Activated CD8-positive, alpha-beta T cell treated with anti-CD3 and anti-CD28 coated beads, Interleukin-2, amount 10 ng/mL, durations not matched to agents 7 days and 5 days (primary cell): ENCODE results near the gene GNB5. TPM values are rescaled to one million over a fixed set of nuclear protein-coding genes. Genes with fewer than 3 reads are reported as not detected.

Experiments used
- ATAC-seq: fragments of 150-1000 bp; cut with Tn5 transposase; one replicate; pipeline ENCODE4 v1.10.0; 2021; ENCODE audit warnings: moderate library complexity
- CTCF ChIA-PET: fragments of 350-600 bp; sonication (Branson Sonifier 250); formaldehyde crosslinking; loops from one replicate; lab custom pipeline; 2021; ENCODE audit warnings: antibody characterized with exemption; lab: Charles Lee
- POLR2A ChIA-PET: fragments of 350-600 bp; sonication (Branson Sonifier 250); formaldehyde crosslinking; loops from one replicate; lab custom pipeline; 2021; ENCODE audit warnings: antibody characterized with exemption; lab: Charles Lee
- DNase-seq: peaks from one replicate; pipeline ENCODE4 v3.0.0-alpha.2; 2020
- H3K27ac Mint-ChIP-seq: one replicate; pipeline ENCODE4 v1.8.0; 2021; ENCODE audit warnings: mild to moderate bottlenecking, mixed read lengths
- H3K27me3 Mint-ChIP-seq: one replicate; pipeline ENCODE4 v1.8.0; 2021; ENCODE audit warnings: low read depth, mixed read lengths
- H3K36me3 Mint-ChIP-seq: one replicate; pipeline ENCODE4 v1.8.0; 2021; ENCODE audit warnings: low read depth, mixed read lengths
- H3K4me1 Mint-ChIP-seq: one replicate; pipeline ENCODE4 v1.8.0; 2021; ENCODE audit warnings: low read depth, mixed read lengths
- H3K4me3 Mint-ChIP-seq: one replicate; pipeline ENCODE4 v1.8.0; 2021; ENCODE audit warnings: mild to moderate bottlenecking, mixed read lengths
- H3K9me3 Mint-ChIP-seq: one replicate; pipeline ENCODE4 v1.8.0; 2022; ENCODE audit warnings: mixed read lengths; ENCODE audit not compliant: insufficient read depth
- total RNA-seq, 2 experiments: library from RNA; stranded (reverse); gene quantifications; one replicate each; pipeline ENCODE4 v1.2.3, GENCODE V29; 2021

Gene GNB5
- total RNA-seq, 2 experiments from 2014 or later, result 33.8 to 37.0 TPM

DNA sequence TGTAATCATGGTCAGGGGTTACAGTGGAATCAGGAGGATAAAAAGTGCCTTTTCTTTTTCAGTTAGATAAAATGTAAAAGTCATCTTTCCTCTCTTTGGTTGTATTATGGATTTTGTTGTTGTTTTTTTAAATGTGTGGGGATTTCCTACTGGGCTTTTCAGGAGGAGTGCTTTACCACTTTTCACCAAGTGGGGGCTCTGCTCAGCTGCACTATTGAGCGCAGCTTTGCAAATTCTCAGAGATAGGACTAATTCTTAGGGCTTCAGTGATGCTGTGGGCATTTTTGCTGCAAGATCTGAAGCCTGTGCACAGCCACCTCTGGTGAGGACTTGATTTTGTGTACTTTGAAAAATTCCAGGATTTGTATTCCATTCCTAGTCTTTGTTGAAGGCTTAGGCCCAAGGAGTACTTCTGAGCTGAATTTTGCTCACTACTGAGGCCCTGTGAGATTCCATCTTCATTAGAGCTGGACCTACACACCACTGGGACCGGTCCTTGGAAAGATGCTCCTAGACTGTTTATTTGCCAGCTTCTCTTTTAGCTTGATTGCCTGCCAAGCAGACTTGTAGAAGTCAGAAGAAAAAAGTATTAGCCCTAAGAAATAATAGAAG, 7.5 kb downstream of the GNB5 start:
- H3K4me1 Mint-ChIP-seq, result peaks cover 23% of the 10 kb centered on the region
- ChIA-PET CTCF (interaction anchor here (1.0 to 4.7 kb wide), 8 partner anchors 10 to 45 kb away, joined by 3 to 55 read pairs (median 6); no protein-coding TSS in a partner anchor), POLR2A (interaction anchor here (0.6 to 0.7 kb wide), 2 partner anchors 13 to 539 kb away, joined by 3 read pairs; no protein-coding TSS in a partner anchor)
- DNase-seq (no peak), ATAC-seq (no peak)
- no peak overlapping the region for H3K27ac Mint-ChIP-seq
- H3K4me3 Mint-ChIP-seq, result no peak overlapping the region
- peaks cover 2% of the 10 kb centered on the region for H3K36me3 Mint-ChIP-seq
- H3K9me3 Mint-ChIP-seq, result no peaks in the 10 kb centered on the region
- no peaks in the 10 kb centered on the region for H3K27me3 Mint-ChIP-seq

DNA sequence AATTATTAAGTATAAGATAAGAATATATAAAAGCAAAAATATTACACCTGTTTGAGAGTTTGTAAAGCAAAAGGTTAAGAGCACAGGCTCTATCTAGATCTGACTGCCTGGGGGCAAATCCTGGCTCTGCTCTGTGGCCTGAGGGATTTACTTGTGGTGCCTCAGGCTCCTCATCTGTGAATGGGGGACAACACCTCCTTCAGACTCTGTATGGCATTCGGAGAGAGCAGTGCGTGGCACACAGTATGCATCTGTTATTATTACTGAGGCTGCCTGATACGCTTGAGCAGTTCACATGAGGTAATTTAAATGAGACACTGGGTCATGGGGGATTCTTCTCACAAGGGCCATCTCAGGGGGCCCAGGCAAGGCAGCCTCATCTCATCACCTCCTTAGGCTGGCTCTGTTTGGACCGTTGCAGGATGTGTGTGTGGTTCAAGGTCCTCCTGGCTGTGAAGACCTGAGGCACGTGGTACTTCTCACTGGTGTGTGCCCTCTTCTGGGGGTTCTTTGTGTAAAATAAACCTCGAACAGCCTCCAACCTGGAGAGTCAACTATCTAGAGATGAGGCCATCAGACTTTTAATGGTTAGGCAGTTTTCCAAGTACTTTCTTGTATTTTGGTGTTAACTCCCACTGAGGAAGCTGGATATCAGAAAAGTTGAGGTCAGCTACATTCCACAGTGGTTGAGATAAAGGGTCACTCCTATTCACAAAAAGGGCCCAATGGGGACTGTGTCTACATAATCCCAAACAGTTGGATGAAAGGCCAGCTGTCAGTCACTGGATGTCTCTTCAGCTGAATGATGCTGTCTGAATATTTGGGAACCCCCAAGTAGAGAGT, 9.0 kb downstream of the GNB5 start:
- Mint-ChIP-seq H3K4me1 (peaks cover 35% of the 10 kb centered on the region), H3K27me3 (no peaks in the 10 kb centered on the region), H3K4me3 (no peak overlapping the region), H3K9me3 (no peaks in the 10 kb centered on the region), H3K27ac (no peak overlapping the region), H3K36me3 (peaks cover 2% of the 10 kb centered on the region)
- ATAC-seq (no peak), DNase-seq (no peak)
- POLR2A ChIA-PET, result interaction anchor here (0.6 kb wide), 1 partner anchor 23 kb away, joined by 3 read pairs; no protein-coding TSS in a partner anchor
- CTCF ChIA-PET, result interaction anchor here (1.0 to 3.5 kb wide), 3 partner anchors 26 to 45 kb away, joined by 3 to 37 read pairs (median 4); no protein-coding TSS in a partner anchor

DNA sequence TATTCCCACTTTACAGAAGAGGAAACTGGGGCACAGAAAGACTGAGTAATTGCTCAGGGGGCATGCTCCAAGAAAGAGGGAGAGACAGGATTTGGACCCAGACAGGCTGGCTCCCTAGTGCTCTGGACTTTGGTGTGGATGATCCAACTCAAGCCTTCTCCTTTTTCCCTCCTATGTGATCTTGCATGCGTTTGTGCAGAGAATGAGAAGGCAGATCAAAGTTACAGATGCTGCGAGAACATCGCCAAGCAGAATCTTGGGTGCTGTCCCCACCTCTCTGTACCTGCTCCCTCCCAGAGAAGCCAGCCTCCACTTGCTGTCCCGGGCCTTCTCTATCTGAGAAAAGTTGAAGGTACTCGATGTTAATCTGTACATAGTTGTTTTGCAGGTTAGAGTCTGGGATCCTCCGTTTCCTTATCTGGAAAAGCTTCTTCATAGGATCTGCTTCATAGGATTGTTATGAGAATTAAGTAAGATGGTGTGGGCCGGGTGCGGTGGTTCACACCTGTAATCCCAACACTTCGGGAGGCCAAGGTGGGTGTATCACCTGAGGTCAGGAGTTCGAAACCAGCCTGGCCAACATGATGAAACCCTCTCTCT, 10.2 kb downstream of the GNB5 start:
- no peak for DNase-seq
- H3K27me3 Mint-ChIP-seq, result no peaks in the 10 kb centered on the region
- ChIA-PET POLR2A (interaction anchor here (0.6 to 2.7 kb wide), 10 partner anchors 10 to 569 kb away, joined by 3 to 14 read pairs (median 6); partner anchors contain the start of gene LEO1), CTCF (interaction anchor here (1.1 to 7.8 kb wide), 5 partner anchors 10 to 44 kb away, joined by 7 to 50 read pairs (median 15); no protein-coding TSS in a partner anchor)
- H3K4me1 Mint-ChIP-seq, result peaks cover 35% of the 10 kb centered on the region
- H3K36me3 Mint-ChIP-seq, result peaks cover 2% of the 10 kb centered on the region
- peak overlapping the region; percentile 96 for H3K27ac Mint-ChIP-seq
- peak overlapping the region; percentile 84 for H3K4me3 Mint-ChIP-seq
- no peaks in the 10 kb centered on the region for H3K9me3 Mint-ChIP-seq
- ATAC-seq, result no peak

DNA sequence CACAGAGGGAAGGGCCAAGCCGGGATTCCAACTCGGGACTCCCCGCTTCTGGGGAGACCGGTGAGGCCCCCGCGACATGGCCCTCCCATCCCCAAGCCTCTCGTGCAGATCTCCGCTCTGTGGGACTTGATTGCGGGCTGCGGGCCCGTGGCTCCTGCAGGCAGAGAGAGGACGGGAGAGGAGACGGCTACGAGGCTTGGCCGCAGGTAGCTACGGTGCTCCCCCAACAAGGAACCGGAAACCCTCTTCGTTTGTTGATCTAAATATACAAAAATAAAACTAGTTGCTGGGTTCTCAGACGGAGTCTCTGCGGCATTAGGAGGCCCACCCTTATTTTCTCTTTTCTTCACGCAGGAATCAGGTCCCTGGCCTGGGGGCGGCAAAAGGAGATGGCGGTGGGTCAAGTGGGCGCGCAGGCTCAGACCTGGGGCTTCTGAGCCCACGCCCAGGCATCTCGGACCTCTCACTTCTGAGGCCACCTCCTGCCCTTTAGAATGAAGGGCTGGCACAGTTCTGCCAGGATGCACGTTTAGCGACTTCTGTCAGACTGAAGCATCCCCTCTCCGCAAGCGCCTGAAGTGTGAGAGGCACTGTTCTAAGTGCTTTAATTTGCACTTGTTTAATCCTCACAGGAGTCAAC, 10.9 kb downstream of the GNB5 start:
- DNase-seq, result peak; percentile 64
- H3K27ac Mint-ChIP-seq, result peak overlapping the region; percentile 96
- H3K4me3 Mint-ChIP-seq, result peak overlapping the region; percentile 84
- H3K36me3 Mint-ChIP-seq, result peaks cover 2% of the 10 kb centered on the region
- H3K9me3 Mint-ChIP-seq, result no peaks in the 10 kb centered on the region
- peaks cover 35% of the 10 kb centered on the region for H3K4me1 Mint-ChIP-seq
- POLR2A ChIA-PET, result interaction anchor here (0.6 to 2.7 kb wide), 10 partner anchors 9 to 569 kb away, joined by 3 to 14 read pairs (median 6); partner anchors contain the start of gene LEO1
- CTCF ChIA-PET, result interaction anchor here (0.6 to 7.8 kb wide), 9 partner anchors 9 to 530 kb away, joined by 3 to 50 read pairs (median 7); partner anchors contain the start of gene LEO1
- ATAC-seq, result peak; percentile 48
- no peaks in the 10 kb centered on the region for H3K27me3 Mint-ChIP-seq

DNA sequence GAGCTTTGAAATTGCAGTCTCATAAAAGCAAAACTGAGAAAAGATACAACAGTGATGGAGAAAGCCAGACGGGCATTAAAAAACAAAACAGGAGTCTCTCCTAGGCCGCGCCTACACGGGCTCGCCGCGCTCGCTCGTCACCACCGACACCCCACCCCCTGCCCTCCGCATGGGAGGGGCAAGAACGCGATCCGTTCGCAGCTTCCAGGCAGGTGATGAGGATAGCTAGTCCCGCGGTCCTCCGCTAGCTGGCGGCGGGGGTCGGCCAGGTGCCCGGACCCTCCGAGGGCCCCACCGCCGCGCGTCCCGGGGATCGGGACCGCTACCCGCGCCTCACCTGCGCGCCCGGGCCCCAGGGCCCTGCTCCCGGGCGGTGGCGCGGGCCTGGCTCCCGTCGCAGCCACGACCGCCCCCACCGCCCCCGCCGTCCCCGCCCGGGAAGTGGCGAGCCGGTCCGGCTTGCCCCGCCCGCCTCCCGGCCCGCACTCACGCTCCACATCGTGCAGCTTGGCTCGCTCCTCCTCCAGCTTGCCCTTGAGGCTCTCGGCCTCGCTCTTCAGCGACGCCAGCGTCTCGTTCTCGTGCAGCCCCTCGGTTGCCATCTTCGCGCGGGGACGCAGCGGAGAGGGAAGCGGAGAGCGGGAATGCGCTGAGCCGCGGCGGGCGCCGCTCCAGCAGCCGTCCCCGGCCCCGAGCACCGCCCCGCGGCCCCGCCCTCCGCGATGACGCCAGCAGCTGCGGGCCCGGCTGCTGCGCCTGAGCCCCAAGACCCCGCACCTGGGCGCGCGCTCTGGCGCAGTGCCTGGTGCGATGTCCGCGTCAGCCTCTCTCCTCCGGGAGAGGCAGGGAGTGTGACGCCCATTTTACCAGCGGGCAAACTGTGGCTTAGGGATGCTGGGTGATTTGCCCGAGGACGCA, 11.7 kb downstream of the GNB5 start:
- Mint-ChIP-seq H3K4me1 (peaks cover 35% of the 10 kb centered on the region), H3K27ac (peak overlapping the region; percentile 96), H3K9me3 (no peaks in the 10 kb centered on the region), H3K27me3 (no peaks in the 10 kb centered on the region), H3K36me3 (peaks cover 2% of the 10 kb centered on the region), H3K4me3 (peak overlapping the region; percentile 92)
- ATAC-seq (peak; percentile 87), DNase-seq (peak; percentile 93)
- ChIA-PET POLR2A (interaction anchor here (0.6 to 2.7 kb wide), 15 partner anchors 8 to 341 kb away, joined by 3 to 14 read pairs (median 5); partner anchors contain the start of gene LEO1), CTCF (interaction anchor here (0.6 to 7.8 kb wide), 16 partner anchors 8 to 529 kb away, joined by 3 to 50 read pairs (median 4); partner anchors contain the start of gene LEO1)

DNA sequence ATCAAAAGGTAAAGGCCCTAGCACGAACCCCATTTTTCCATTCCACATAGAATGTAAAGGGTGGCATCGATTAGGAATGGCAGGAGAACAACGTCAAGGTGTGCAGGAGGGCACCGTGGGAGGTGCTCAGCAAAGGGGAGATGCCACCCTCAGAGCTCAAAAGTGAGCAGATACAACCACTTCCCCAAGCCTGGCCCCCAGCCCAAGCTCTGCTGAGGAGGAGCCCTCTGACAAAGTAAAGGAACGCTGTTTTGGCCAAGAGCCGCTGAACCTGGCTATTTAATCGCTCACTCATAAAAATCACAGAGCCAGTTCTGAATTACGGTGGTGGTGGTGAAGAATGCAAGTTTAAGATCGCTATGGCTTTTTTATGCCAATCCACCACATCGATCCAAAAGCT, 12.4 kb downstream of the GNB5 start:
- DNase-seq (no peak), ATAC-seq (no peak)
- ChIA-PET CTCF (interaction anchor here (0.8 to 7.8 kb wide), 15 partner anchors 7 to 557 kb away, joined by 3 to 50 read pairs (median 4); no protein-coding TSS in a partner anchor), POLR2A (interaction anchor here (0.6 to 2.7 kb wide), 12 partner anchors 8 to 340 kb away, joined by 3 to 14 read pairs (median 4); partner anchors contain the start of gene LEO1)
- Mint-ChIP-seq H3K36me3 (peaks cover 2% of the 10 kb centered on the region), H3K4me1 (peaks cover 38% of the 10 kb centered on the region), H3K27me3 (no peaks in the 10 kb centered on the region), H3K4me3 (peak overlapping the region; percentile 92), H3K27ac (peak overlapping the region; percentile 95), H3K9me3 (no peaks in the 10 kb centered on the region)

DNA sequence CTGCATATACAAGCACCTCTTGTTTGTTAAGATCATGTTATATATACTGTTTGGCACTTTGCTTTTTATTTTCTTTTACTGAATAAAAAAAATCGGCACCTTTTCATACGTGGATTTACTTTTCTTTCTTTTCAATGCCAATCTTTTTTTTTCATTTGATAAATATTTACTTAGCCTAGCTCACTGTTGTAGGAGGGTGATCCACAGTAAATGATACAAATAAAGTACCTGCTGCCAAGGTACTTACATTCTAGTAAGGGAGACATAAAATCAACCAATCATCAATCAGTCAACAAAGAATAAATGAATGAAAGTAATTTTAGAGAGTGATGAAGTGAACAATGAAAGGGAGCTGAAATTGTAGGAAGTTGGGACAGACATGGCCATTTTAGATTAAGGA, 18.3 kb downstream of the GNB5 start:
- H3K4me3 Mint-ChIP-seq, result no peak overlapping the region
- H3K27ac Mint-ChIP-seq, result no peak overlapping the region
- ChIA-PET CTCF (interaction anchor here (1.0 to 7.8 kb wide), 2 partner anchors 8 to 32 kb away, joined by 3 to 50 read pairs; no protein-coding TSS in a partner anchor), POLR2A (no interaction called here)
- no peak for ATAC-seq
- no peaks in the 10 kb centered on the region for H3K9me3 Mint-ChIP-seq
- H3K4me1 Mint-ChIP-seq, result peaks cover 21% of the 10 kb centered on the region
- no peak for DNase-seq
- no peaks in the 10 kb centered on the region for H3K27me3 Mint-ChIP-seq
- peaks cover 11% of the 10 kb centered on the region for H3K36me3 Mint-ChIP-seq

DNA sequence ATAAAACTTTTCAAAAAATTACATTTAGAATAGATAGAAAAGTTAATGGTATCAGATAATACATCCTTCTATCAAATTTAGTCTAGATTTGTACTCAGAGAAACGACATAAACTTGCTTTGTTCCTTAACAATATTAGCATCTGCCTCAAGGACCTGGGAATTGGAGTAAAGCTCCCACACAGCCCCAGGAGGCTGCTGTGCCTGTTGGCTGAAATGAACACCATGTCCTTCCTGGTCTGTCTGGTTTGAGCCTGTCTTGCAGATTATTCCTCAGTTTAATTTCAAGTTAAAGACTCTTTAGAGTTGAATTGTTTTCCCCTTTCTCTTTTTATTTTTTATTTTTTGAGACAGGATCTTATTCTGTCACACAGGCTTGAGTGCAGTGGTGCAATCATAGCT, 19.4 kb downstream of the GNB5 start:
- Mint-ChIP-seq H3K27me3 (no peaks in the 10 kb centered on the region), H3K4me1 (peaks cover 18% of the 10 kb centered on the region), H3K9me3 (no peaks in the 10 kb centered on the region), H3K27ac (no peak overlapping the region), H3K4me3 (no peak overlapping the region), H3K36me3 (peaks cover 11% of the 10 kb centered on the region)
- CTCF ChIA-PET, result interaction anchor here (0.5 to 2.6 kb wide), 14 partner anchors 7 to 395 kb away, joined by 3 to 21 read pairs (median 4); partner anchors contain the start of gene LEO1
- POLR2A ChIA-PET, result interaction anchor here (1.0 to 1.8 kb wide), 3 partner anchors 7 to 201 kb away, joined by 5 to 10 read pairs (median 5); partner anchors contain the start of gene LEO1
- DNase-seq (no peak), ATAC-seq (no peak)

DNA sequence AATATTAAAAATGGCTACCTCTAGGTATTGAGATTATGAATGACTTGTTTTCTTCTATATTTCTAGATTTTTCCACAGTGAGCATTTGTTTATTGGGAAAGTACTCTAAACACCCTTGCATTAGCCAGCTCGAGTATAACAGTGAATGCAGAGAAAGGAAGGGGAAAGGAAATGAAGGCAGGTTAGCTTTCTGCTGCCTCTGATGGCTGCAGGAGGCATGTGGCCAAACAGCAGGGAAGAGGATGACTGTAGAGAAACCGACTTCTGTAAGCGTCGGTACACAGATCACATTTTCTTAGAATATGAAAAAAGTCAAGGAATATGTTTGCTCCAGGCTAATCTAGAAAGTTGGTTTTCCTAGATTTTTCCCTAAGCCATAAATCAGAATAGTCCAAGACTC, 19.8 kb downstream of the GNB5 start:
- Mint-ChIP-seq H3K4me3 (no peak overlapping the region), H3K36me3 (peaks cover 14% of the 10 kb centered on the region), H3K4me1 (peaks cover 18% of the 10 kb centered on the region), H3K27ac (no peak overlapping the region), H3K9me3 (no peaks in the 10 kb centered on the region), H3K27me3 (no peaks in the 10 kb centered on the region)
- DNase-seq (peak; percentile 41), ATAC-seq (peak; percentile 70)
- ChIA-PET POLR2A (interaction anchor here (1.0 to 1.8 kb wide), 3 partner anchors 8 to 200 kb away, joined by 5 to 10 read pairs (median 5); partner anchors contain the start of gene LEO1), CTCF (interaction anchor here (0.5 to 2.6 kb wide), 18 partner anchors 8 to 395 kb away, joined by 3 to 21 read pairs (median 4); partner anchors contain the start of gene LEO1)
